DMS 273 (cell line): Measurements from ENCODE around the gene ADAM19.
"Not testable (repeated sequence)": the region's sequence is repeated elsewhere in the genome, so short reads cannot be mapped to it uniquely, and the experiment has no call there.

Experiments used
- DNase-seq: peaks from one replicate; lab custom pipeline; 2025; ENCODE audit not compliant: unreplicated experiment; lab: John Stamatoyannopoulos, UW

The ADAM19 gene

DNA sequence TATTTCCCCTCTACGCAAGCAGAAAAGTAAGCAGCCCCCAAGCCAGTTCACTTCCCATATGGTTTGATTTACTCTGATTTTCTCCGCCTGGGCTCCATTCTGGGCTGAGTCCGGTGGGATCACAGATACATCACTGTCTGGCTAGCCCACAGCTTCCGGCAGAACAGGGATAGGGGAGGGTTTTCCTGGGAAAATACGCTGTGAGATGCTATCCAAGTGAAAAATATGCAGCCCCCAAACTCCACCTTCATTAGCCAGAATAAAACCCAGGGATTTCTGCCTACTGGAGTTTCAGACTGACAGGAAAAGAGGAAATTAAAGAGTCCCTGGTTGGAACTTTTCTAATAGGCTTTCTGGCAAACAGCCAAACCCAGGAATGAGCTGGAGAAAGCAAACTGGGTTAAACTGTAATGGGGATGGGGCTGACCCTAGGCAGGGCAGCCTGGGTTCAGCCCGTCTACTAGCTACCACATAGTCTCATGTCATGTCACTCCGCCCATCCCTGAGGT is 132.5 kb downstream of the ADAM19 start:
- no peak for DNase-seq

DNA sequence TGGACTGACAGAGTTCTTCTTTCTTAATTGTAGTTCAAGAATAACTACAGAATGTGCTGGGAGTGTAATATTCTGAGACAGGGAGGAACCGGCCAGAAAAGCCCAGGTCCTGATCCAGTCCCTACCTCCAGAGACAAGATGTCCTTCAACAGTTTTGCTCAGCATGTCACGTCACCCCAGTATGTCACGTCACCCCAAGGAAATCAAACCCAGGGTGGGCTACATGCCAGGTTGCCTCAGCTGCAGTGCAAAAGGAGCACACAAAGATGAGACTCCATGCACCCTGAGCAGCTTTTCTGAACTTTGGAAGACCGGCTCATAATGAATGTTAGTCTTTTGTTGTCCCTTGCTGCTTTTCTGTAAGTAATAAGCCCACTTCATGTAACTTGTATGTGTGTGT is 141.5 kb downstream of the ADAM19 start:
- no peak for DNase-seq

DNA sequence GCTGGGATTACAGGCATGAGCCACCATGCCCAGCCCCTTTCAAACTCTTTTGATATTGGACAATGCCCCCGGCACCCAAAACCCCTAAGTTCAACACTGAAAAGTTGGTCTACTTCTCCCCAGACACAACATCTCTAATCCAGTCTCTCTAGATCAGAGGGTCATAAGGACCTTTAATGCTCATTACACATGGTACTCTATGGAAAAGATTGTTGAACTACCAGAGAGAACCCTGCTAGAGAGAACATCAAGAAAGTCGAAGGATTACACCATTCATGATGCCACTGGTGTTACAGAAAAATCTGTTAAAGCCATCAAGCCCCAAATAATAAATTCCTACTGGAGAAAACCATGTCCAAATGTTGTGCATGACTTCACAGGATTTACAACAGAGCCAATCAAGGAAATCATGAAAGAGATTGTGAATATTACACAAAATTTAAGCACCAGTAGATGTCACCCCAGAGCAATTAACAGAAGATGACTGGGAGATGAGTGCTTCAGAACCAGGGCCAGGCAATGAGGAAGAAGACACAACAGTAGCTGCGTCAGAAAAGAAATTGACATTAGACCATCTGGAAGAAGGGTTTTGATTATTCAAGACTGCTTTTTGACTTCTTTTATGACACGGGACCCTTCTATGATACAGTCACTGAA is 143.9 kb downstream of the ADAM19 start:
- peak; percentile 77 for DNase-seq

DNA sequence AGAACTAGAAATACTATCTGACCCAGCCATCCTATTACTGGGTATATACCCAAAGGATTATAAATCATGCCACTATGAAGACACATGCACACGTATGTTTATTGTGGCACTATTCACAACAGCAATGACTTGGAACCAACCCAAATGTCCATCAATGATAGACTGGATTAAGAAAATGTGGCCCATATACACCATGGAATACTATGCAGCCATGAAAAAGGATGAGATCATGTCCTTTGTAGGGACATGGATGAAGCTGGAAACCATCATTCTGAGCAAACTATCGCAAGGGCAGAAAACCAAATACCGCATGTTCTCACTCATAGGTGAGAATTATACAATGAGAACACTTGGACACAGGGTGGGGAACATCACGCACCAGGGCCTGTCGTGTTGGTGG is 145.7 kb downstream of the ADAM19 start:
- DNase-seq: not testable (repeated sequence)
